Lung (tissue), 12 donors: Measurements from ENCODE around the gene CCDC107. TPM values are rescaled to one million over a fixed set of nuclear protein-coding genes. Genes with fewer than 3 reads are reported as not detected.

Experiments used
- ATAC-seq: fragments of 200-7000 bp; cut with Tn5 transposase; one replicate; pipeline ENCODE4 v1.9.1; 2020; ENCODE audit warnings: moderate number of reproducible peaks; ENCODE audit not compliant: insufficient read depth, low FRiP score
- DNase-seq, 3 donors: peaks; one replicate each; pipeline ENCODE4 v3.0.0-alpha.2; 2013 to 2017
- H3K27ac ChIP-seq, 2 donors: one replicate each; pipeline ENCODE4 v1.5.1; 2013; ENCODE audit warnings: mild to moderate bottlenecking in 2 of 2, moderate library complexity in 2 of 2, control low read depth in 1 of 2, inconsistent platforms in 1 of 2, low read depth in 1 of 2, low read length in 1 of 2
- H3K27me3 ChIP-seq, 3 donors: one replicate each; pipeline ENCODE4 v1.5.1; 2013; ENCODE audit warnings: low read length in 2 of 3; ENCODE audit not compliant: control insufficient read depth in 3 of 3, insufficient read depth in 3 of 3
- H3K36me3 ChIP-seq, 4 donors: one replicate each; pipeline ENCODE4 v1.5.1; 2013; ENCODE audit warnings: low read length in 4 of 4, mild to moderate bottlenecking in 1 of 4, moderate library complexity in 1 of 4; ENCODE audit not compliant: control insufficient read depth in 4 of 4, insufficient read depth in 4 of 4
- H3K4me1 ChIP-seq, 5 donors: one replicate each; pipeline ENCODE4 v1.5.1; 2013; ENCODE audit warnings: low read length in 5 of 5, mild to moderate bottlenecking in 2 of 5, moderate library complexity in 1 of 5; ENCODE audit not compliant: control insufficient read depth in 5 of 5, insufficient read depth in 5 of 5
- H3K4me3 ChIP-seq: one replicate; pipeline ENCODE4 v1.5.1; 2013; ENCODE audit warnings: mild to moderate bottlenecking, control low read depth, moderate library complexity
- H3K9ac ChIP-seq, 2 donors: one replicate each; pipeline ENCODE4 v1.5.1; 2013; ENCODE audit warnings: low read length in 2 of 2, control low read depth in 1 of 2; ENCODE audit not compliant: insufficient read depth in 1 of 2
- H3K9me3 ChIP-seq, 4 donors: one replicate each; pipeline ENCODE4 v1.5.1; 2013; ENCODE audit warnings: low read length in 3 of 4, mild to moderate bottlenecking in 1 of 4, moderate library complexity in 1 of 4; ENCODE audit not compliant: control insufficient read depth in 4 of 4, insufficient read depth in 3 of 4
- CTCF ChIP-seq: IDR thresholded peaks from 2 replicates; pipeline ENCODE4 v1.5.1; 2012; ENCODE audit warnings: mild to moderate bottlenecking; ENCODE audit errors: control extremely low read depth, extremely low read depth
- WGBS, 2 donors: extraction: QIAGEN DNeasy Blood & Tissue Kit; methylation state at CpG; one replicate each; pipeline ENCODE4 v1.1.7; 2013; 5-methylcytosine and 5-hydroxymethylcytosine counted together
- polyA plus RNA-seq, 2 donors: library from polyadenylated mRNA; stranded (reverse); fragments of 200-250 nt; gene quantifications; one replicate each; pipeline ENCODE4 v1.2.1, GENCODE V29; 2013
- total RNA-seq, 2 donors: library from RNA; depleted of rRNA in 1 of 2; stranded (reverse); fragments of >200 nt in 1 of 2; gene quantifications; one replicate each; pipeline ENCODE4 v1.2.1, GENCODE V29; 2014 to 2021
- donor health status: control.
- donor health status: control.
- donor health status: Bipolar disorder and iron deficiency.
- donor health status: healthy.
- donor health status: DM: yes; HTN: yes; CAD: no.

Gene CCDC107
- total and polyA plus RNA-seq, 4 donors: 9.9 to 53.9 (median 31.0) TPM

- ATAC-seq: no peak
- WGBS, 2 donors: 61 to 68% methylated on average over 9 of the region's 9 CpGs
- H3K4me1 ChIP-seq: peaks cover 0 to 32% (median 3%) of the 10 kb centered on the region in 5 donors
- DNase-seq: peak in 2 of 3 donors; percentile 56 to 58
- no peaks in the 10 kb centered on the region for H3K27me3 ChIP-seq
- no peak overlapping the region for H3K9ac ChIP-seq
- H3K4me3 ChIP-seq: no peak overlapping the region
- no peaks in the 10 kb centered on the region for H3K9me3 ChIP-seq
- TF ChIP-seq CTCF: peak; percentile 8
- H3K36me3 ChIP-seq: peaks cover 0 to 17% (median 15%) of the 10 kb centered on the region in 4 donors
- peak overlapping the region; percentile 66 to 69 for H3K27ac ChIP-seq
Observed at GRCh38 chr9:35660966-35661415, 2.9 kb downstream of the CCDC107 start.

- H3K27me3 ChIP-seq: no peaks in the 10 kb centered on the region
- TF ChIP-seq CTCF: no peak
- H3K4me3 ChIP-seq: no peak overlapping the region
- 62 to 72% methylated on average over 3 of the region's 3 CpGs for WGBS, 2 donors
- DNase-seq (no peak), ATAC-seq (no peak)
- peaks cover 0 to 35% (median 3%) of the 10 kb centered on the region in 5 donors for H3K4me1 ChIP-seq
- no peaks in the 10 kb centered on the region for H3K9me3 ChIP-seq
- H3K9ac ChIP-seq: no peak overlapping the region
- H3K27ac ChIP-seq: peak overlapping the region in 1 of 2 donors; percentile 31
- peaks cover 0 to 17% (median 15%) of the 10 kb centered on the region in 4 donors for H3K36me3 ChIP-seq
Observed at GRCh38 chr9:35661756-35662350, 3.8 kb downstream of the CCDC107 start.

GRCh38 chr9:35662437-35662836 is 4.3 kb downstream of the CCDC107 start:
- no peak overlapping the region for H3K4me3 ChIP-seq
- H3K36me3 ChIP-seq: peaks cover 0 to 17% (median 15%) of the 10 kb centered on the region in 4 donors
- H3K27me3 ChIP-seq: no peaks in the 10 kb centered on the region
- H3K9ac ChIP-seq: no peak overlapping the region
- DNase-seq (no peak), ATAC-seq (no peak)
- peaks cover 0 to 29% (median 3%) of the 10 kb centered on the region in 5 donors for H3K4me1 ChIP-seq
- no peak for TF ChIP-seq CTCF
- 71 to 85% methylated on average over 7 of the region's 7 CpGs for WGBS, 2 donors
- H3K9me3 ChIP-seq: no peaks in the 10 kb centered on the region
- H3K27ac ChIP-seq: no peak overlapping the region
